ENCODE data around the gene ATP11C.

DNA sequence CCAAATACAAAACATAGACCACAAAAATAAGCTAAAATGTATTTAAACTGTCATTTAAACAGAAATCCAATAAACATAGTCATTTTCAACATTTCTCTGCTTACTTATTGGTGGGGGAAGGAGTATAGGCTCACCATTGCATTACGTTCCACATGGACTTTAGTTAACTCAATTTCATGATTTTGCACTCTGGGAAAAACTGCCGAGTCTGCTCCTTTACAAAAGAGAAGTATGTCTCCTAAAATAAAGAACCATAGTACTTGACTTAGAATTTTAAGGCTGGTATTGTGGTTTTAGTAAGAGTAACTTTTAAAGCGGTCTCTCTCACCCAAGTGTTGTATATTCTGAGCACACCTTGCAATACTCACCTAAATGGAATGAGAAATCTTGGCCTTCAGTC, 149.8 kb downstream of the ATP11C start:
- TF ChIP-seq, protein P1, sequence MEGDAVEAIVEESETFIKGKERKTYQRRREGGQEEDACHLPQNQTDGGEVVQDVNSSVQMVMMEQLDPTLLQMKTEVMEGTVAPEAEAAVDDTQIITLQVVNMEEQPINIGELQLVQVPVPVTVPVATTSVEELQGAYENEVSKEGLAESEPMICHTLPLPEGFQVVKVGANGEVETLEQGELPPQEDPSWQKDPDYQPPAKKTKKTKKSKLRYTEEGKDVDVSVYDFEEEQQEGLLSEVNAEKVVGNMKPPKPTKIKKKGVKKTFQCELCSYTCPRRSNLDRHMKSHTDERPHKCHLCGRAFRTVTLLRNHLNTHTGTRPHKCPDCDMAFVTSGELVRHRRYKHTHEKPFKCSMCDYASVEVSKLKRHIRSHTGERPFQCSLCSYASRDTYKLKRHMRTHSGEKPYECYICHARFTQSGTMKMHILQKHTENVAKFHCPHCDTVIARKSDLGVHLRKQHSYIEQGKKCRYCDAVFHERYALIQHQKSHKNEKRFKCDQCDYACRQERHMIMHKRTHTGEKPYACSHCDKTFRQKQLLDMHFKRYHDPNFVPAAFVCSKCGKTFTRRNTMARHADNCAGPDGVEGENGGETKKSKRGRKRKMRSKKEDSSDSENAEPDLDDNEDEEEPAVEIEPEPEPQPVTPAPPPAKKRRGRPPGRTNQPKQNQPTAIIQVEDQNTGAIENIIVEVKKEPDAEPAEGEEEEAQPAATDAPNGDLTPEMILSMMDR (optimal IDR thresholded peaks at IDR 0.05 in 1 of 3, IDR thresholded peaks at IDR 0.05 in 1 of 3, conservative IDR thresholded peaks at IDR 0.05 in 1 of 3; ENCODE audit: extremely low read depth in 1 of 3, insufficient read depth in 2 of 3, low read length in 3 of 3) = no peak
- no peak for TF ChIP-seq EZH2 (IDR thresholded peaks at IDR 0.05; ENCODE audit: low read length)

Measured in keratinocyte (primary cell).